GM23248 (cell line): Measurements from ENCODE around the gene SKA3.

ENCODE experiments used
- EZH2 ChIP-seq: fragments of 200-600 bp; sonication (generic); IDR thresholded peaks from 2 replicates; pipeline ENCODE4 v1.6.1; 2018; ENCODE audit warnings: antibody characterized with exemption, mild to moderate bottlenecking; ENCODE audit not compliant: insufficient read depth, poor library complexity, severe bottlenecking
- EZH2phosphoT487 ChIP-seq: fragments of 200-600 bp; sonication (generic); IDR thresholded peaks from 2 replicates; pipeline ENCODE4 v1.6.1; 2018; ENCODE audit warnings: antibody characterized with exemption, moderate library complexity, mild to moderate bottlenecking, low read depth; ENCODE audit not compliant: insufficient read depth

GRCh38 chr13:21218351-21219035 is 42.1 kb upstream of the SKA3 start:
- no peak for TF ChIP-seq EZH2
- TF ChIP-seq EZH2phosphoT487, result no peak
